Measurements from ENCODE around the gene CECR2.

DNA sequence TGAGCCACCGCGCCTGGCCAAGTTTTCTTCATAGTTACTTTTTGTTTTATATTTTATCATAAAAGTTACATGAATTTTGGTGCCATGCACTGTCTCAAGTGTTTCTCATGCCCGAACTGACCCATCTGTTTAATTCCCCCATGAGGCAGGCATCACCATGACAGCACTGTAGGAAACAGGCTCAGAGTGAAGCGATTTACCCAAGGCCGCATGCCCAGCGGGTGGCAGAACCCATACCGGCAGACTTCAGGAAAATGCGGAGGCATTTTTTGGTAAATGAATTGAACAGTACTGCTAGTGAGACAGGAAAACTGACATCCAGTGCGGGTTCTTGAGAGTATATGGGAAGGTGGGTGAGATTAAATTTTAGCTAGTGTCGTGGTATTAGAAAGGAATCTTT is 19.0 kb downstream of the CECR2 start:
- TF ChIP-seq POLR2AphosphoS5 (IDR thresholded peaks at IDR 0.05; ENCODE audit: low read depth) = no peak
- TF ChIP-seq CTCF (IDR thresholded peaks at IDR 0.05; ENCODE audit: insufficient read depth, low read length) = no peak
